Subcutaneous abdominal adipose tissue (tissue), 5 donors: ENCODE measurements around the gene EXO5.
"Not testable (repeated sequence)": the region's sequence is repeated elsewhere in the genome, so short reads cannot be mapped to it uniquely, and the experiment has no call there.

Source experiments
- H3K27ac ChIP-seq: one replicate; pipeline ENCODE4 v1.7.0; 2013; ENCODE audit warnings: low read depth, mild to moderate bottlenecking, inconsistent platforms, low read length, moderate library complexity
- H3K27me3 ChIP-seq, 5 donors: one replicate each; pipeline ENCODE4 v1.7.0; 2013; ENCODE audit warnings: low read length in 5 of 5, inconsistent platforms in 1 of 5; ENCODE audit not compliant: control insufficient read depth in 5 of 5, insufficient read depth in 4 of 5
- H3K36me3 ChIP-seq, 5 donors: one replicate each; pipeline ENCODE4 v1.7.0; 2013; ENCODE audit warnings: low read length in 5 of 5; ENCODE audit not compliant: control insufficient read depth in 5 of 5, insufficient read depth in 5 of 5
- H3K4me1 ChIP-seq, 5 donors: one replicate each; pipeline ENCODE4 v1.7.0; 2013; ENCODE audit warnings: low read length in 5 of 5, mild to moderate bottlenecking in 3 of 5, moderate library complexity in 1 of 5; ENCODE audit not compliant: control insufficient read depth in 5 of 5, insufficient read depth in 5 of 5
- H3K4me3 ChIP-seq, 5 donors: one replicate each; pipeline ENCODE4 v1.7.0; 2013; ENCODE audit warnings: low read length in 5 of 5, low read depth in 1 of 5
- H3K9ac ChIP-seq, 5 donors: one replicate each; pipeline ENCODE4 v1.7.0; 2013; ENCODE audit warnings: low read length in 5 of 5, mild to moderate bottlenecking in 4 of 5, moderate library complexity in 3 of 5
- H3K9me3 ChIP-seq, 5 donors: one replicate each; pipeline ENCODE4 v1.7.0; 2013; ENCODE audit warnings: low read length in 5 of 5; ENCODE audit not compliant: control insufficient read depth in 5 of 5
- donor health status: healthy.
- donor health status: healthy.
- donor health status: healthy.
- donor health status: healthy.
- donor health status: healthy.

Gene EXO5

DNA sequence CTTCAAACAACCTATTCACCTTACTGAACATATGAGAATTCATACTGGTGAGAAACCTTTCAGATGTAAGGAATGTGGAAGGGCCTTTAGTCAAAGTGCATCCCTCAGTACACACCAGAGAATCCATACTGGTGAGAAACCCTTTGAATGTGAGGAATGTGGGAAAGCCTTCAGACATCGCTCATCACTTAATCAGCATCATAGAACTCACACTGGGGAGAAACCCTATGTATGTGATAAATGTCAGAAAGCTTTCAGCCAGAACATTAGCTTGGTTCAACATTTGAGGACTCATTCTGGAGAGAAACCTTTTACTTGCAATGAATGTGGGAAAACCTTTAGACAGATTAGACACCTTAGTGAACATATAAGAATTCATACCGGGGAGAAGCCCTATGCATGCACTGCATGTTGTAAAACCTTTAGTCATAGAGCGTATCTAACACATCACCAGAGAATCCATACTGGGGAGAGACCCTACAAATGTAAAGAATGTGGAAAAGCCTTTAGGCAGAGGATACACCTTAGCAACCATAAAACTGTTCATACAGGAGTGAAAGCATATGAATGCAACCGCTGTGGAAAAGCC, 13.2 kb upstream of the EXO5 start:
- no peaks in the 10 kb centered on the region for H3K4me1 ChIP-seq
- peak overlapping the region; percentile 10 to 48 (median 31) for H3K4me3 ChIP-seq
- H3K9me3 ChIP-seq: peaks cover 25 to 63% (median 61%) of the 10 kb centered on the region in 5 donors
- peaks cover 25 to 52% (median 40%) of the 10 kb centered on the region in 5 donors for H3K36me3 ChIP-seq
- no peak overlapping the region for H3K27ac ChIP-seq
- no peak overlapping the region for H3K9ac ChIP-seq
- H3K27me3 ChIP-seq: no peaks in the 10 kb centered on the region

DNA sequence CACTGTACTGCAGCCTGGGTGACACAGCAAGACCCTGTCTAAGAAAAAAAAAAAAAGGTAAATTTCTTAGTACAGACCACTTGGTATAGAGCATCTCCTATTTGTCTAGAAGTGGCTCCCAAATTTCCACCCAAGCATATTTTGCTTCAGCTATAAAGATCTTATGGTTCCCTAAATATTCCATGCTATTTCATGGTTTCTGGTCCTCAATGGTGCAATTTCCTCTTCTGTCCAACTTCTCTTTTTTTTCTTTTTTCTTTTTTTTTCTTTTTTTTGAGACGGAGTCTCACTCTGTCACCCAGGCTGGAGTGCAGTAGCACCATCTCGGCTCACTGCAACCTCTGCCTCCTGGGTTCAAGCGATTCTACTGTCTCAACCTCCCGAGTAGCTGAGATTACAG, 5.9 kb upstream of the EXO5 start:
- not testable (repeated sequence) for H3K9ac ChIP-seq, H3K36me3 ChIP-seq, H3K27ac ChIP-seq, H3K4me3 ChIP-seq, H3K27me3 ChIP-seq, H3K4me1 ChIP-seq
- peaks cover 0 to 35% (median 30%) of the 10 kb centered on the region in 5 donors for H3K9me3 ChIP-seq

DNA sequence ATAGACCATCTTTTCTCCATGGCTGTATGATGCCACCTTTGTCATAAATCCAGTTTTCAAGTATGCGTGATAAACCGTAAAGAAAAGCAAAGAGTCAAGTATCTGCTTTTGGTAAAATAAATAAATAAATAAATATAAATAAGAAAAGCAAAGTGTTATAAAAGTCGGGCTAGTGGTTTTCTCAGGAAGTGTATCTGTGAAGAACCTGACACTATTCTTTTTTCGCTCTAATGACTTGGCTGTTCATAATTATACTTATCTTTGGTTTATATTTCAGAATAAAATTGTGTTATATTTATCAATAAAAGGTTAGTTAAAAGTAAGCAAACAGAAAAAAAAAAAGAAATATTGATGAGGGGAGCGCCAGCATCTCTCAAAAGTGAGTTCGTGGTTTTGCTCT, 594 bp upstream of the EXO5 start:
- Histone ChIP-seq H3K4me1 (peaks cover 4 to 18% (median 12%) of the 10 kb centered on the region in 5 donors), H3K36me3 (peaks cover 0 to 2% (median 0%) of the 10 kb centered on the region in 5 donors), H3K27me3 (no peaks in the 10 kb centered on the region), H3K9me3 (peaks cover 0 to 9% (median 4%) of the 10 kb centered on the region in 5 donors), H3K9ac (peak overlapping the region; percentile 48 to 98 (median 93)), H3K27ac (peak overlapping the region; percentile 57), H3K4me3 (peak overlapping the region; percentile 86 to 96 (median 93))

DNA sequence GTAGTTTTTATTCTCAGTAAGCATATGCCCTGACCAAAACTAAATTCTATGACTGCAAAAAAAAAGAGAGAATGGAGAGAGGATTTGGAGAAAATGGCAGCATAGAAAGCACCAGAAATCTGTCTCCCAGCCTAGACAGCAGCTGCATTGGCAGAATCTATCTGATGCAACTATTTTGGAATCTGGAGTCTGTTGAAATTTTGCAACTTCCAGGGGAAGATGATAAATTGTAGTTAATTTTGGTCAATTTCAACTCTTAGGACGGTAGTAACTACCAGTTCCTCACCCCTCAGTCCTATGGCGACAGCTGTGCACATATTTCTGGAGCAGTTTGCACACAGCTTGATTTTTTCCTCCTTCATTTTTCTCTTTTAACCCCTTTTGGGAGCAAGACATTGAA, 10.9 kb downstream of the EXO5 start:
- H3K27me3 ChIP-seq: no peaks in the 10 kb centered on the region
- no peak overlapping the region for H3K4me3 ChIP-seq
- H3K36me3 ChIP-seq: peaks cover 0 to 12% (median 11%) of the 10 kb centered on the region in 5 donors
- H3K9ac ChIP-seq: no peak overlapping the region
- no peaks in the 10 kb centered on the region for H3K4me1 ChIP-seq
- no peak overlapping the region for H3K27ac ChIP-seq
- peaks cover 0 to 28% (median 8%) of the 10 kb centered on the region in 5 donors for H3K9me3 ChIP-seq

DNA sequence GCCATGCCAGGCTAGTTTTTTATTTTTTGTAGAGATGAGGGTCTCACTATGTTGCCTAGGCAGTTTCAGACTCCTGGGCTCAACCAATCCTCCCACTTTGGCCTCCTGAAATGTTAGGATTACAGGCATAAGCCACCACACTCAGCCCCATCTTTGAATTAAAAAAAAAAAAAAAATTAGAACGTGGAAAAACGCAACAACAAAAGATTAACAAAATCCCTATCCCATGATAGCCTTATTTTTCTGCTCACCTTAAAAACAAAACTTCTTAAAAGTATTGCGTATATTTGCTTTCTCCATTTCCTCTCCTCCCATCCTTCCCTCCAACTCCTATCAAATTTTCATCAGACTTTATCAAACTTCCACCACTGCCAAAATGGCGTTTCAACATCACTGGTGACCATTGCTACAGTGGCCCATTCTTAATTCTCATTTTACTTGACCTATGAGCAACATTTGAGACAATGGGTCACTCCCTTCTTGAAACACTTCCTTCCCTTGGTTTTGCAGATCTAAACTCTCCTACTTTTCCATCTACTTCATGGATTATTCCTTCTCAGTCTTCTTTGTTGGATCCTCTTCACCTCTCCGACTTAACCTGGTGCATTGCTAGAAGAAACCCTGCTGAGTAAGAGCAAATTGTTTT, 22.3 kb downstream of the EXO5 start:
- peak overlapping the region; percentile 89 for H3K27ac ChIP-seq
- H3K9me3 ChIP-seq: peaks cover 0 to 5% (median 0%) of the 10 kb centered on the region in 5 donors
- peak overlapping the region; percentile 82 to 97 (median 96) for H3K4me3 ChIP-seq
- H3K4me1 ChIP-seq: peaks cover 2 to 22% (median 19%) of the 10 kb centered on the region in 5 donors
- peak overlapping the region; percentile 70 to 95 (median 91) for H3K9ac ChIP-seq
- H3K27me3 ChIP-seq: no peaks in the 10 kb centered on the region
- peaks cover 0 to 3% (median 0%) of the 10 kb centered on the region in 5 donors for H3K36me3 ChIP-seq

DNA sequence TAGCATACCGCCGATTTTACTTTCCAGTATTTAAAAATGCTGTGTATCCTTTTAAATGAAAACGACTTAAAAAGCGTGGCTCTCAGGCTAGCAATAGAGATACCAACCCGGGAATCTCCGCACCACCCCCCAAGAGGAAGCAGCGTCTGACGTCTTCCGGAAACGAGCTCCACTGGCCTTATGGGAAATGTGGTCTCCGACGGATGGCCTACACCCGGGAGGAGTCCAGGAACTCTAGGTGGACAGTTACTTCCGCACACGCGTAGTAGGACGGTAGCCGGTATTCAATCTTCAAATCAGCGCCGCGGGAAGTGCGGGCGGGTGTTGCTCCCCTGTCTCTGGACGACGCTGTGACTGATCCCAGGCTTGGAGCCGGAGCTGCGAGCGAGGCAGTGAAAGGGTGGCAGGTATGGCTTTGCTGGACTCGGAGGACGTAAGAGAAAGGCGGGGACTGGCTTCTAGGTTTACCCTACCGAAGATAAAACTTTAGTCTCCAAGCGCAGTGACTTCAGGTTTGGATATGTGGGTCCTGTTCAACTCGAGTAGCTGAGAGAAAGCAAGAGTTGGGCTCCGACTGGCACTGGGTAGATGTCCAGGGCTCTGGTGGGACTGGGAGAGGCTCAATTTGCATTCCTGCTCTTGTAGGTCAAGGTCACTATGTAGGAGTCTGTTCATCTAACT, 23.0 kb downstream of the EXO5 start, which contains the start of gene ZNF684:
TSS of gene ZNF684 (plus strand) at position 257 of the 681 bp plus-strand sequence. CDS start 1,530 bp downstream, outside the sequence.
- Histone ChIP-seq H3K27ac (peak within 1 kb of the TSS; percentile 89), H3K9me3 (no peaks in the 10 kb centered on the region), H3K4me1 (peaks cover 2 to 22% (median 19%) of the 10 kb centered on the region in 5 donors), H3K4me3 (peak within 1 kb of the TSS; percentile 82 to 97 (median 96)), H3K36me3 (peaks cover 0 to 3% (median 0%) of the 10 kb centered on the region in 5 donors), H3K9ac (peak within 1 kb of the TSS; percentile 70 to 95 (median 91)), H3K27me3 (no peaks in the 10 kb centered on the region)

DNA sequence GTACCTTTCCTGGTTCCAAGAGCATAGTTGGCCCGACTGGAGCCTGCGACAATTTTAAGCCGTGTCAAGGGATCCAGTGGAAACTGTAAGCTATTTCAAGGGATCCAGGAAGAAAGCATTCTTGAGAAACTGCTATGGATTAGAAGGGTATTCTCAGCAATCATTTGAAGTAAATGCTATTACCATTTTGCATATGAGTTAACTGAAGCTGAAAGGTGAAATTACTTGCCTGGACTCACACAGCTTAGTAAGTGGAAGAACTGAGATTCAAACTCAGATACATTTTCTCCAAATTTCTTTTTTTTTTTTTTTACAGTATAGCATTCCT, 23.5 kb downstream of the EXO5 start:
- no peaks in the 10 kb centered on the region for H3K9me3 ChIP-seq
- H3K9ac ChIP-seq: peak overlapping the region; percentile 70 to 95 (median 91)
- peak overlapping the region; percentile 82 to 97 (median 96) for H3K4me3 ChIP-seq
- peaks cover 2 to 22% (median 19%) of the 10 kb centered on the region in 5 donors for H3K4me1 ChIP-seq
- H3K27me3 ChIP-seq: no peaks in the 10 kb centered on the region
- peak overlapping the region; percentile 89 for H3K27ac ChIP-seq
- H3K36me3 ChIP-seq: peaks cover 0 to 3% (median 0%) of the 10 kb centered on the region in 5 donors

DNA sequence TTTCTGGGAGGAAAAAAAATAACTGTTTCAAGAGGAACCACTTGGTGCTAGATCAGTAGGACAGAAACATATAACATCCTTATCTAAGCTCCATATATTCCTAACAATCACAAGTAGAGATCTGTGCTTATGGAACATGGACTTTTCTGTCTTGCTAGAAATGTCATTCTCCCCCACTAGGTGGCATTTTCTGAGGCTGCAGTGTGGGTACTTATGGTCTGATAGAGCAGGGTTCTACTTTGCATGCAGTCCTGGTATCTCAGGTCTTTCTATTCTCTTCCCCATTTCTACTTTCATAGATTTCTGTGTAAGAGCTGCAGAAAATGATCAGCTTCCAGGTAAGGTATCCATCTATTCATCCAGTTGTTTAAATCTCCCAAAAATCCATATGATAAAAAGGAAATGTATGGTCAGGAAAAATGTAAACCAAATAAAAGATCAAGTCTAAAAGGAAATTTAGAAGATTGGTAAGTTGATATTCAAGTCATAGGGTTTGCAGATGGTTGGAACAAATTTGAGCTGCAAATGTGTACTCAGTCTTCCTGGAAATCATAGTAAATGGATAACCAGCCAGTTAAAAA, 24.4 kb downstream of the EXO5 start:
- H3K4me1 ChIP-seq: peaks cover 2 to 22% (median 19%) of the 10 kb centered on the region in 5 donors
- no peaks in the 10 kb centered on the region for H3K9me3 ChIP-seq
- peak overlapping the region in 1 of 5 donors; percentile 11 for H3K9ac ChIP-seq
- H3K4me3 ChIP-seq: peak overlapping the region in 2 of 5 donors; percentile 92 to 97
- no peaks in the 10 kb centered on the region for H3K27me3 ChIP-seq
- peaks cover 0 to 3% (median 0%) of the 10 kb centered on the region in 5 donors for H3K36me3 ChIP-seq
- no peak overlapping the region for H3K27ac ChIP-seq

DNA sequence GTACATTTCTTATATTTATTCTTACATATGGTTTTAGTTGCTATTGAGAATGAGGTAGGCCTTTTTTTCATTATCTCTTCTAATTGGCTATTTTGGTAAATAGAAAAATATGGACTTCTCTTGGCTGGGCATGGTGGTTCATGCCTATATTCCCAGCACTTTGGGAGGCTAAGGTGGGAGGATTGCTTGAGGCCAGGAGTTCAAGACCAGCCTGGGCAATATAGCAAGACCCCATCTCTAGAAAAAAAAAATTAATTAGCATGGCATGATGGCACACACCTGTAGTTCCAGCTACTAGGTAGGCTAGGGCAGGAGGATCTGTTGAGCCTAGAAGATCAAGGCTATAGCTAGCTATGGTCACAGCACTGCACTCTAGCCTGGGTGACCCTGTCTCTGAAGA, 26.0 kb downstream of the EXO5 start:
- Histone ChIP-seq H3K27me3 (no peaks in the 10 kb centered on the region), H3K27ac (no peak overlapping the region), H3K9me3 (no peaks in the 10 kb centered on the region), H3K4me1 (peaks cover 2 to 22% (median 19%) of the 10 kb centered on the region in 5 donors), H3K4me3 (no peak overlapping the region), H3K9ac (no peak overlapping the region), H3K36me3 (peaks cover 0 to 3% (median 0%) of the 10 kb centered on the region in 5 donors)
